NCI-H2081 treated with DMSO at 0.1 percent for 48 hours (cell line): ENCODE measurements around the gene KRTAP16-1.
"Not testable (repeated sequence)": the region's sequence is repeated elsewhere in the genome, so short reads cannot be mapped to it uniquely, and the experiment has no call there.

Experiments
- DNase-seq: peaks from one replicate; lab custom pipeline; 2025; lab: John Stamatoyannopoulos, UW

KRTAP16-1 gene, protein sequence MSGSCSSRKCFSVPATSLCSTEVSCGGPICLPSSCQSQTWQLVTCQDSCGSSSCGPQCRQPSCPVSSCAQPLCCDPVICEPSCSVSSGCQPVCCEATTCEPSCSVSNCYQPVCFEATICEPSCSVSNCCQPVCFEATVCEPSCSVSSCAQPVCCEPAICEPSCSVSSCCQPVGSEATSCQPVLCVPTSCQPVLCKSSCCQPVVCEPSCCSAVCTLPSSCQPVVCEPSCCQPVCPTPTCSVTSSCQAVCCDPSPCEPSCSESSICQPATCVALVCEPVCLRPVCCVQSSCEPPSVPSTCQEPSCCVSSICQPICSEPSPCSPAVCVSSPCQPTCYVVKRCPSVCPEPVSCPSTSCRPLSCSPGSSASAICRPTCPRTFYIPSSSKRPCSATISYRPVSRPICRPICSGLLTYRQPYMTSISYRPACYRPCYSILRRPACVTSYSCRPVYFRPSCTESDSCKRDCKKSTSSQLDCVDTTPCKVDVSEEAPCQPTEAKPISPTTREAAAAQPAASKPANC

DNA sequence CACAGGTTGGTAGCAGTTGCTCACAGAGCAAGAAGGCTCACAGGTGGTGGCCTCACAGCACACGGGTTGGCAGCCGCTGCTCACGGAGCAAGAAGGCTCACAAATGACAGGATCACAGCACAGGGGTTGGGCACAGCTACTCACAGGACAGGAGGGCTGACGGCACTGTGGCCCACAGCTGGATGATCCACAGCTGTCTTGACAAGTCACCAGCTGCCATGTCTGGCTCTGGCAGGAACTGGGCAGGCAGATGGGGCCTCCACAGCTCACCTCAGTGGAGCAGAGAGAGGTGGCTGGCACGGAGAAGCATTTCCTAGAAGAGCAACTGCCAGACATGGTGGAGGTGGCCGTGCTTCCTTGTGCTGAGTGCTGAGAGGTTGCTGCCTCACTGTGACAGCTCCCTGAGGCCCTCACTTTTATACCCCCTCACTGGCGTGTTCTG lies at the start of gene KRTAP16-1:
TSS of gene KRTAP16-1 (minus strand) at position 392 of the 442 bp plus-strand sequence. CDS start at position 336, 56 bp downstream.
- no peak for DNase-seq

DNA sequence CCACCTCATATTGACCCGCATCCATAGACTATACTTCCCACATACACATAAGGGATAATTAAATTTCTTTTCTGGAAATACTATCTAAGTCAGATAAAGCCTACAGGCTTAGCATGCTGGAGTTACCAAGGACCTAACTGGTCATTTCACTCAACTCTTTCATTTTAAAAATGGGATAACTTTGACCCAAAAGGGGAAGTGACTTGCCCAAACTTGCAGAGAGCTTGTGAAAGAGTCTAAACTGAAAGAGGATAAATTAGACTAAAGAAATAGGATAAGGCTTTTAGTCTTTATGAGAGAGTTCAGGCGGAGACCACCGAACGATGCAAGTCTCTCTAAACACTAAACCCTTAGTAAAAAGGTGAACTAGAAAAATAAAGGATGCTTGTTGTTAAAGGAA lies 45.4 kb upstream of the KRTAP16-1 start:
- DNase-seq: no peak

DNA sequence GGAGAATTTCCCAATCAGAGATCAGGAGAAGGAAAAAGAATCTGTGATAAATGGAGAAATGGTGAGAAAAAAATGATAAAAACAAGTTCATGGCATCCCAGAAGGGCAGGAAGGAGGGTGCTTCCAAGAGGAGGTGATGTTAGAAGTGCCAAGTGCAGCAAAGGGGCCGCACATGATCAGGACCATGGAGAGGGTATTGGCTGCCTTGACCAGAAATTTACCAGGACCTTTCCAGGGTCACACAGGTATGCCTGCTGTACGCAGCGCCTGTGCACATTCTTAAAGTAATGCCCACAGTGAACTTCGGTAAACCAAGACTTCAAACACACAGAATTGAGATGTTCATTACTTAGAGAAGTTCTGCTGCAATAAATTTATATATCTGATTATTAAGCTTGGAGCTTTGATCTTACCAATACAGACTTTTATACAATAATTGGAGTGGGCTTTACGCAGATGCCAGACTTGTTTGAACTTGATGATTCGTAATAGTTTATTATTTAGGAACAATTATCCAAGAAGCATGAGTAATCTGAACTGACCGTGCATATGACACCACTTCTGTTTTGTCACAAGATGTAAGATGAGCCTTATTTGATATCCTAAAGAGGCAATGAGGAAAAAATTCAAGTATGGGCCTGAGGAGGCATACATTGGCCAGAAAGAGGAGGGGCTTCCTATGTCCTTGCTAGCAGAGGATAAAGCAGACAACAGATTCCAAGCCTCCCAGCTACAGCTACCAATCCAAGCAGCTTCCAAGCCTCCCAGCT lies 43.7 kb upstream of the KRTAP16-1 start:
- DNase-seq: no peak

DNA sequence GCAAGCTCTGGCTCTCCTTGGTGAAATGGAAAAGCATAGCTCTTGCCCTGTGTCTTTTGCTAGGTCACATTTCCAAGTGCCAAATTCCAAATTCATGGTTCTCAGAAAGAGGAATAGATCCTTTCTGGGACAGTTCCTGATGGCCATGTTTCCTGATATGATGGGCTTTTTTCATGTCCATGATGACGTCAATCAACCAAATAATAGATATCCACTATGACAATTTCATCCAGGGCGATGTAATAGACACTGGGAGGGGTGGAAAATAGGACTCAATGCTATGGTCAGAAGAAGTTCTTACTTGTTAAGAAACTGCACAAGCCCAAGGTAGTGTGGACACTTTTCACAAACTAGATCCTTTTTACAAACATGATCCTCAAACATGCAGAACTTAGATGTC lies 42.1 kb upstream of the KRTAP16-1 start:
- no peak for DNase-seq

DNA sequence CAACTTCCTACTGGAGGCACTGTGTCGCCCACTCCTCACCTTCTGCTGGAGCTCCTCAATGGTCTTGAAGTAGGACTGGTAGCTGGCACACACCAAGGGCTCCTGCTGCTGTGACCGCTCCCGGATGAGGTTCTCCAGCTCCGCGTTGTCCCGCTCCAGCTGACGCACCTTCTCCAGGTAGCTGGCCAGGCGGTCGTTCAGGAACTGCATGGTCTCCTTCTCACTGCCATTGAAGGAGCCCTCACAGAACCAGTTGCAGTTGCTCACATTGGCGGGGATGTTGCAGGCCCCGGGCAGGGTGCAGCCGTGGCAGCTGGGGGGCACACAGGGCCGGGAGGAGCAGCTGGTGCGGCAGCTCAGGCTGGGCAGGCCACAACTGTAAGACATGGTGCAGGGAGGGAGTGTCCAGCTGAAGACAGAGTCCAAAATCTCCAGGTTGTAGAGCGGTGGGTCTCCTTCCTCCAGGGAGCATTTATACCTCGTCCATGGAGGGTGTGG lies 41.3 kb upstream of the KRTAP16-1 start, which contains the start of gene KRT33A:
TSS of gene KRT33A (minus strand) at position 448 of the 498 bp plus-strand sequence. CDS start at position 387, 61 bp downstream.
- not testable (repeated sequence) for DNase-seq

DNA sequence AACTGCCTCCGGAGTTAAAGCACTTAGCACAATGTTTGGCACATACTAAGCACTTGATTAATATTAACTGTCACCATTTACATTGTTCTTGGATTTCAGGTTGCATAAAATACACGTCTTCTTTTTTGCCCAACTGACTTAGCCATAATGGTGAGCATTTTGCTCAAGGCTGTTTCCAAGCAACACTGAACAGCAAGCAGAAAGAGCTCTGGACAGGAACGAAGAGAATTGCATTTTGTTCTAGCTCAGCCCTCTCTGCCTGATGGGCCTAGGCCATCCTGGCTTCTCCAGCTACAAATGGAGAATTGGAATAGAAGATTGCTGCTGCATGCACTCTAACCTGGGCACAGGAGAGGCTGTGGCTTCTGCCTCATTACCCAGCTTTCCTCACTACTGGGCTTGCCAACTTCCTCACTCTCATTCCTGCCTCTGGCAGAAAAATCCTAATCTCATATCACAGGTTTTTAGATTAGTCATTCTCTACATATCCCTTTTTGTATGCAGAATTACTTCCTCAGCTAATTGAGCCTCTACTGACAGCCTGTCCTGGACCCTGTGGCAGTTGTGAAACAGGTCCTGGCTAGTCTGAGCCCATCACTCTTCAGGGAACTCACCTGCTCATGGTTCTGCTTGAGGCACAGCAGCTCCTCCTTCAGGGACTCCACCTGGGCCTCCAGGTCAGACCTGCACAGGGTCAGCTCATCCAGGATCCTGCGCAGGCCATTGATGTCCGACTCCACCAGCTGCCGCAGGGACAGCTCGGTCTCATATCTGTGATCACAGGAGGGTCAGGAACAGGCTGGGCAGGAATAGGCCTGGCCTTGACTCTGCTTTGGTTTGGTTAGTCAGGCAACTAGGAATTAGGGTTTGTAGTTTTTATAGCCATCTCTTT lies 39.0 kb upstream of the KRTAP16-1 start:
- DNase-seq: no peak

DNA sequence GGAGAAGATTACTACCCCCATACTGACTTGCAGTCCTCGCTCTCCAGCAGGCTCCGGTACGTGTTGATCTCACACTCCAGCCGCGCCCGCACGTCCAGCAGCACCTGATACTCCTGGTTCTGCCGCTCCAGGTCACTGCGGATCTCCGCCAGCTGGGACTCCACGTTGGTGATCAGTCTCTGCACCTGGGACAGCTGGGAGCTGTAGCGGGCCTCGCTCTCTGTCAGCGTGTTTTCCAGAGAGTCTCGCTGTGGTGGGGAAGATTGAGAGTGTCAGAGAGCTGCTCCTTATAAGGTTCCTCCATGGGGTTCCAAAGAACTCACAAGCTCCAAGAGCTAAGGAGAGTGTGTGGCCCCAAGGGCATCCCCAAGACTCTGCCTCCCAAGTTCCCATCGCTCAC lies 37.3 kb upstream of the KRTAP16-1 start:
- not testable (repeated sequence) for DNase-seq

DNA sequence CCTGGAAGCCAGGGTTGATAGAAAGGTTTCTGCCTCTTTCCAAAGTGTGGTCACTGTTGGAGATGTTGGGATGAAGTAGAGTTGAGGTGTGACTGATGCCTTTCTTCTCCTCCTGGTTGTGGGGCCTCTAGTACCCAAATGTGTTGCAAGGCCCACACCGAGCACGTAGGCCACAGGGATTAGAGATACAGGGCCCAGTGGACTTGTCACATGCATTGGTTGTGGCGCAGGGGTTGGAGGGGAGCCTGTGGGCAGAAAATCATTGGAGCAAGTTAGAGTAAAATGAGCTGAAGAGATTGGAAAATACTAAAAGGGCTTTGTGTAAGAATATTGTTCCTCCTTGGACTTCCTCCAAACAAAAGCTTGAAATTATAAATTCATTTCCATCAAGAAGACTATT lies 36.9 kb upstream of the KRTAP16-1 start:
- DNase-seq: no peak

DNA sequence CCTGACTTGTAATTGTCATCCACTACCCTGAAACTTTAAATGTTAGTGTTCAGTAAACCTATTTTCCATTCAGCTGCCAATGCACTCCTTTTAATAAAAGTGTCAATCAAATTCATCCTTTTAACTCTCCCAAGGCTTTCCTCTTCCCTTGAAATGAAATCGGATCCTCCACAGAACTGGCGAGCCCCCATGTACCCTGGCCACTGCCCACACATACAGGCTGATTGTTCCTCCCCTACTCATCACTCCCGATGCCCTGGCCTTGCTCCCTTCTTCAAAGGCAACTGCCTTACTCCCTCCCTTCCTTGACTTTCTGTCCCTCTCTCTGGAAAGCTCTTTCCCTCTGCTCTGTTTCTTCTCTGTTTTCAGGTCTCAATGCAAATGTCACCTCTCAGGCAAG lies 33.9 kb upstream of the KRTAP16-1 start:
- DNase-seq: no peak

DNA sequence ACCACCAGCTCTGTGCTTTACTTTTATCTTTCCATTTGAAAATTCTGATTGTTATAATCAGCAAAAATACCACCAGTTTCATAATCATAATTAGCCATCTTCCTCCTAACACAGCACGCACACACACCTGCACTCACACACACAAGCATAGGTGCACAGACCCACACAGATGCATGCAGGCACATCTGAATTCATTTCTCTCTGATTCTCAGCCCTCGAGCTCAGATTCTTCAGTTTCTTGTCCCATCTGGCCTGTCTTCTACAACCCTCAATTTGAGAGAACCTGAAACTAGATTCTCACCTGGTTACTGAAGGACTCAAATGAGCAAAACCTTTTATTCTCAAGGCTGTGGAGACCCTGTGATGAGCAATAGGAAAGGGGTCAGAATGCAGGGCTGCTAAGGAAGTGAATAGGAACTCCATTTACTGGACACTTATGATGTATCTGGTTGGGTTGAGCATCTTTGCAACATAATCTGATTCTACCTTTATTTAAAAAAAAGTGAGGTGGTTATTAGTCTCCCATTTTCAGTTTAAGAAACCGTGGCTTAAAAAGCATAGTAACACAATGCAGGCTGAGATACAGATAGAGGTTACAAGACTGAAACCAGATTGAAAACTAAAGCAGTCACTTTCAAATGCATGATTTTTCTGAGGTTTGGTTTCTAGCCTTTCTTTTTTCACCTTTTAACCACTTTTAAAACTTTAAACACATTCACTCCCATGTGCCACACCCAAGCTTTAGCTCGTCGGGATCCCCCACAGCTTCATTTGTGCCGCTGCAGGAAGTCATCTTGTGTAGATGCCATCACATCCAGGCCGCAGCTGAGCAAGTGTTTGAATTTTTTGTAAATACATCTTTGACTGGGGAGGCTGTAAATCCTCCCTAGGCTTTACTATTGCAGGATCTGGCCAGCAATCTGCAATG lies 32.1 kb upstream of the KRTAP16-1 start:
- no peak for DNase-seq

DNA sequence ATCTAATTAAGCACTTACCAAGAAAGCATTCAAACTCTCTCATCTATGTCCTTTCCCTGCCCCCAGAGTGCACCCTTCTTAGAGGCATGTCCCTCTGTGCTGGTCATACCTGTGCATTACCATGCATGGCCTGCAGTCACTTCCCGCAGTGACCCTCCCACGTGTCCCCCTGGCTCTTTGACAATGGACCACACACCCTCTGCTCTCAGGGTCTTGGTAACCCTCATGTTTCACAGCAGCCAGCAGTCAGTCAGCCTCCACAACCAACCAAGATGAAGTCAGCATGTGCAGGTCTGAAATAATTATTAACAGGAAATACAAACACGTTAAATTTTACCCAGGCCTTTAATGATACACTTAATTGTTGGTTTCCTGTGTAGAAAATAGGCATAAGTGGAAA lies 31.4 kb upstream of the KRTAP16-1 start:
- DNase-seq: no peak

DNA sequence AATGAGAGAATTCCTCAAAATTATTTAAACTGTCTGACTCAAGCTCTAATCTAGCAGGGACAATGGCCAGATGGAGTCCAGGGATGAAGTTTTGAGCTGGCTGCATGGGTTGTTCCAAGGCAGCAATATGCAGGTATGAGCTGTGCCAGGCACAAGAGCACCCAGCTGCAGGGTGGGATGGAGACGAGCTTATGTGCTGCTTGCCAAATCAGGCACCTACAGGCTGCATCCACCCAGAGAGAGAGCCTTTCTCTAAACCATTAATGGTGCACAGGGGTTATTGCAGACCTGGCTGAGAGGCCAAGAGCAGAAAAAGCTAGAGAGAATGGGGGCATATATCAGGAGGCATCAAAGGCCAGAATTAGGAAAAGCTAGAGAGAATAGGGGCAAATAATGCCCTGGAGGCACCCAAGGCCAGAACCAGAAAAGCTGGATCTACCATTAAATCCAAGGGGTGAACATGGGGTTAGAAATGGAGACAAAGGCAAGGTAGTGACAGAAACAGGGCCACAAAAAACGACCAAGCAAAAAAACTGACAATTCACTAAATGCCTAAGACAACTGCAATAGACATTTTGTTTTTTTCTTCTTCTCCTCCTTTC lies 30.6 kb upstream of the KRTAP16-1 start:
- no peak for DNase-seq

DNA sequence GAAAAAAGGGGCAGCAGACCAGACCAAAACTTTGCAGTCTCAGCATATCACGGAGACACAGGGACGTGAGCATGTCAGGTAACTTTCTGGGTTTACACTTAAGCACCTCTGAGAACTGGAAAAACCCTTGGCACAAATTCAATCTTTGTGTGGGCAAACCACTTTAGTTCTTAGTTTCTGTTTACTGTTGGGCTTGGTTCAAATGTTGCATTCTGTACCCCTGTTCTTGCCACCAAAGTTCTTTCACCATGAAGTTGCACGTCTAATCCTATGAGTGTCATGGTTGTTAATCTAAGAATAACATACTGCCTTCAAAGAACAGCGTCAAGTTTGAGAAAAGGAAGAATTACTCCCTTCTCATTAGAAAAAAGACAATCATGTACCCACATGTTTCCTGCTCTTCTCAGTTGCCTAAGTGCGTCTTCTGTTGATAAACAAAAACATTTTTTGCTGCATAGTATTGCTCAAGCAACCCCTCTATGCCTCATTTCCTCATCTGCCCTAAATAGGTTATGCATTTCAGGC lies 29.9 kb upstream of the KRTAP16-1 start:
- DNase-seq: no peak

DNA sequence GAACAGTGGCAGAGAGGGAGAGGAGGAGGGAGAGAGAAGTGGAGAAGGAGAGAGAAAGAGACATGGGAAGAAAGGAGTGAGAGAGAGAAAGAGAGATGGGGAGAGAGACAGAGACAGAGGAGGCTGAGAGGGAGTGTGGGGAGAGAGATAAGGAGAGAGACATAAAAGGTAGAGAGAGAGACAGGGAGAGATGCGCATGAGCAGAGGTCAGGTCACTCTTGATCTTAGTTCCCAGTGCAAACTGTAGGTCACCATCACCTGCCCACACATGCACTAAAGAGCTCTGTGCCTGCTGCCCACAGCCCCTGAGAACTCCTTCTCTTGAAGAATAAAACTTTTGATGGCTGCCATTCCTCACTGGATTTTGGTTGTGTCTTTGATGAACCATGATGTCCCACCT lies 26.6 kb upstream of the KRTAP16-1 start:
- no peak for DNase-seq

DNA sequence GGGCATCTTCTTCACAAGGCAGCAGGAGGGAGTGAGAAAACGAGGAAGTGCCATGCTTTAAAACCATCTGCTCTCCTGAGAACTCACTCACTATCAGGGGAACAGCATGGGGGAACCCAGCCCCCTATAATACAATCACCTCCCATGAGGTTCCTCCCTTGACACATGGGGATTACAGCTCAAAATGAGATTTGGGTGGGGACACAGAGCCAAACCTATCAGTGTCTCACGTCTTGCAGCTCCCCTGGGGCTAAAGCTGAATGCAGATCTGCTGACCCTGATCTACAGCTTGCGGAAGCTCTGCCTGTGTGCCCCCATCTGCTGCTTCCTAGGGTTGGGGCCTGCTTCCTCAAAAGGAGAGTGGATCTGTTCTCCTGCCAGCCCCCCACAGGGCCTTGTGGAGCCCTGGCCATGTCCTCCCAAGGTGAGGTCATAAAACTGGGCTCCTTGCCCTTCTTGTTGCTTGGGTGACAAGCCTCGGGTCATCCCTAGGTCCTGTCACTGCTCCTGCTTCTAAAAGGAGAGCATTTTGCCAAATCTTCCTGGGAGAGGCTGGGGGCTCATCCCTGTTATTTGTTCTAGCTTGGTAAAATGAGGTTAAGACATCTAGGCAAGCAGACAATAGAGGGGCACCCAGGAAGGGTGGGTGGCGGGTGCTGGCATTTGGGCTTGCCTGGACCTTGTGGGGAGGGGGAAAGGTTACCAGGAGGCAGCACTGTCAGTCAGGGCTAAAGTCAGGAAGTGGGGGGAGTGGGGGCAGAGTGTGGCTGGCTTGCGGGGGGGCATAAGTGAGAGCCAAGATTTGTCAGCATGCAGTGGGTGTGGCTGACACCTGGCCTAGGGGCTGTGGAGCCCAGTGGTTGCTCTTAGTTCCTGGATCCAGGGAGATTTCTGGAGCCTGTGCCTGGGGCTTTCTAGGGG lies 25.5 kb upstream of the KRTAP16-1 start:
- no peak for DNase-seq

DNA sequence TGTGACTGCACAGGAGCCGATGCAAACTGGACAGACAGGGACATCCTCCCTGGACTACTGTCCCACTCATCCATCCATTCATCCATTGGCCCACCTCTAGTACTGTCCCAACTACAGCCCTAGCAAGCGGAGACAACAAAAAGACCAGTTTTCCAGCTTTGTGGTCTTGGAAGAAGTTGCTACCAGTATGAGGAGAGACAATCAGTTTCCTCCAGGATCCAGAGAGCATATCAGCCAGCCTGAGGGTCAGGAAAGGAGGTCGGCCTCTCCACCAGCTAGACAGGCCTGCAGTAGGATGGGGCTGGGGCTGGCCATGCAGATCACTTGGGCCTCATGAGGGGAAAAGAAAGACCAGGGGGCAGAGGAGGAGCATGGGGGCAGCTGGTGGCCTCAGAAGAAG lies 24.7 kb upstream of the KRTAP16-1 start:
- DNase-seq: no peak

DNA sequence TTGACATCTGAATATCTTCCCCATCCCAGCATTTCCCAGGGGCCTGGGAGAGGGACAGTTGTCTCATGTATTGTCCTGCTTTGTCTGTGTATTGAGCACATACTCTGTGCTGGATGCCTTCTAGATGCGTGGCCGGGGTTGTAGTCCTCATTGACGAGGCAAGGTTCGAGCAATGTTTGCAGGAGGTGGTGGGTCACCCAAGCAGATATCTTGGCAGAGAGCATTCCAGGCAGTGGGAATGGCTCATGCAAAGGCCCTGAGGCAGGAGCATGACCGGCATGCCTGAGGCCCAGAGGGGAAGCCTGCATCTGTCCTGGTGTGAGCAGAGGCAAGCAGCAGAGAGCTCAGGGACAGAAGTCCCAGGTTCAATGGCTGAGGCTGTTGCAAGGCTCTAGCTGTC lies 24.0 kb upstream of the KRTAP16-1 start:
- DNase-seq: no peak

DNA sequence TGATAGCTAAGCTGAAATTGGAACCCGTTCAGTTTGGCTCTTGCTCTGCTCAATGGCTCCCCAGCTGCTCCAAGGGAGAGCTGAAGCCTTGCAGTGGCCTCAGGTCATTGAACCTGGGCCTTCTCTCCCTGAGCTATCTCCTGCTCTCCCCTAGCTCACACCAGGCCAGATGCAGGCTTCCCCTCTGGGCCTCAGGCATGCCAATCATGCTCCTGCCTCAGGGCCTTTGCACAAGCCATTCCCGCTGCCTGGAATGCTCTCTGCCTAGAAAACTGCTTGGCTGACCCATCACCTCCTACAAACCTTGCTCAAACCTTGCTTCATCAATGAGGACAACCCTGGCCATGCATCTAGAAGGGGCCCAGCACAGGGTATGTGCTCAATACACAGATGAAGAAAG lies 23.1 kb upstream of the KRTAP16-1 start:
- DNase-seq: no peak

DNA sequence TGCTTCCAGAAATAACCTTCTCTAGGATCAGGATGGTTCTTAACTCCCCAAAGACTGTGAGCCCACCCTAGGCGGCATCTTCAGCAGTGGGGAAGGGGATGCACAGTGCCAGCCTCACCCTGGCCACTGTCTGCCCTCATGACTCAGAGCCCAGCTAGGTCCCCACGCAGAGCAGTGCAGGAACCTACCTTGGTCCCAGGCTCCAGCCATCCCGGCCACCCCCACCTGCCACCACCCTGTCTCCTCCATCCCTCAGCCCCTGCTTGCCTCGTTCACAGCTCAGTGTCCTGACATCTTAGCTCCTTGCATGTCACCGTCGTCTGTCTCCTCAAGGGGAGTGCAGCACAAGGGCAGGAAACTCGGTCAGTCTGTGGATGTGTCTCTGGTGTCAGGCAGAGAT lies 22.5 kb upstream of the KRTAP16-1 start:
- no peak for DNase-seq
